Measurements from ENCODE around the gene RWDD3.

RWDD3 gene

GRCh38 chr1:95284420-95284819, 50.4 kb downstream of the RWDD3 start:
- no peak for DNase-seq (ENCODE audit: low spot score)

GRCh38 chr1:95286479-95286878, 52.5 kb downstream of the RWDD3 start:
- no peak for DNase-seq (ENCODE audit: low spot score)

DNA sequence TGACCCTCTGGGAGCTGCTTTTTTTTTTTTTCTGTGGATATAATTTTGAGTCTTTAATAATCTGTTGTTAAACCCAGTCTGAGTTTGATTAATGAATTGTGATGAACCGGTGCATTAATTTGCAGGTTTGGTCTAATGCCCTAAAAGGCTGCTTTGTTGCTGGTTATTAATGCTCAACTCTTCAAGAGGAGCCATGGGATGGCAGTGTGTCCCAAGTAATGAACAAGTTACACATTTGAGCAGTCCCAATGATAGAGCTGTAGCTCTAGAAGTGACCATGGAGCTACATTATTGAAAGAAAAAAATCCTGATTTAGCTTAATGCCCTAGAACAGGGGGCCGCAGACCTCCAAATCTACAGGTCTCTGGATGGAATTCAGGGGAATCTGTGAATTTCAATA, 53.1 kb downstream of the RWDD3 start:
- no peak for DNase-seq (ENCODE audit: low spot score)

- DNase-seq (ENCODE audit: low spot score): no peak
Measured at GRCh38 chr1:95287825-95288224, 53.8 kb downstream of the RWDD3 start.
